C4-2B (cell line): ENCODE measurements around the gene CIB4.

Experiments used
- ZFX ChIP-seq: fragments of 450-650 bp; IDR thresholded peaks from 2 replicates; pipeline ENCODE4 v1.6.1; 2017
- TF ChIP-seq, protein P1 (sequence below): fragments of 450-650 bp; conservative IDR thresholded peaks from 2 replicates; pipeline ENCODE4 v1.5.1; 2017; ENCODE audit warnings: mild to moderate bottlenecking

GRCh38 chr2:26556309-26557243, 84.6 kb downstream of the CIB4 start:
- TF ChIP-seq, protein P1, sequence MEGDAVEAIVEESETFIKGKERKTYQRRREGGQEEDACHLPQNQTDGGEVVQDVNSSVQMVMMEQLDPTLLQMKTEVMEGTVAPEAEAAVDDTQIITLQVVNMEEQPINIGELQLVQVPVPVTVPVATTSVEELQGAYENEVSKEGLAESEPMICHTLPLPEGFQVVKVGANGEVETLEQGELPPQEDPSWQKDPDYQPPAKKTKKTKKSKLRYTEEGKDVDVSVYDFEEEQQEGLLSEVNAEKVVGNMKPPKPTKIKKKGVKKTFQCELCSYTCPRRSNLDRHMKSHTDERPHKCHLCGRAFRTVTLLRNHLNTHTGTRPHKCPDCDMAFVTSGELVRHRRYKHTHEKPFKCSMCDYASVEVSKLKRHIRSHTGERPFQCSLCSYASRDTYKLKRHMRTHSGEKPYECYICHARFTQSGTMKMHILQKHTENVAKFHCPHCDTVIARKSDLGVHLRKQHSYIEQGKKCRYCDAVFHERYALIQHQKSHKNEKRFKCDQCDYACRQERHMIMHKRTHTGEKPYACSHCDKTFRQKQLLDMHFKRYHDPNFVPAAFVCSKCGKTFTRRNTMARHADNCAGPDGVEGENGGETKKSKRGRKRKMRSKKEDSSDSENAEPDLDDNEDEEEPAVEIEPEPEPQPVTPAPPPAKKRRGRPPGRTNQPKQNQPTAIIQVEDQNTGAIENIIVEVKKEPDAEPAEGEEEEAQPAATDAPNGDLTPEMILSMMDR = no peak
- no peak for TF ChIP-seq ZFX
